HG03565 (cell line): Measurements from ENCODE around the gene CPM.
A peak's percentile ranks its signal among the peaks of the same experiment; 100 is the strongest.

ENCODE experiments used
- ATAC-seq: cut with Tn5 transposase; IDR thresholded peaks from one replicate; pipeline ENCODE4 v1.9.1; 2021; ENCODE audit warnings: mild to moderate bottlenecking, moderate library complexity; ENCODE audit not compliant: unreplicated experiment

The CPM gene

GRCh38 chr12:68932961-68933893, at the start of gene CPM:
TSS of gene CPM (minus strand) at chr12:68933171. CDS start at chr12:68932837, 334 bp downstream.
- peak; percentile 87 for ATAC-seq

DNA sequence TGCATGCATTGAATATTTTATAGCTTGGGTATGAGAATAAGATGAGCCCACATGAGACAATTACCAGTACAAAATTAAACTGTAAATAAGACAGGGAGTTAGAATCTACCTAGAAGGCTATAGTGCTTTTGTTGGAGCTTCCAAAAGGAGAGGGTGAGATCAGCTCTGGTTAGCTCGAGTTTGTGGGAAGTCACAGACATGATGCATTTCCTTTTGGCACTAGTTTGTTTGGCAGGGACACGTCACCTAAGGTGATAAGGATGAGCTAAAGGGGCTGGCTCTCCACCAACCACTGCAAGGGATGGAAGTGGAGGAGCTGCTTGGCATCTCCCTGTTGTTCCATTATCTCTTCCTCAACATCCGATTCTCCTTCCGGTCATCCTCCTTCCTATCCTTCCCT, 48.5 kb upstream of the CPM start:
- ATAC-seq: no peak

- ATAC-seq: no peak
These were observed 47.7 kb upstream of the CPM start for GRCh38 chr12:68980476-68981212.

DNA sequence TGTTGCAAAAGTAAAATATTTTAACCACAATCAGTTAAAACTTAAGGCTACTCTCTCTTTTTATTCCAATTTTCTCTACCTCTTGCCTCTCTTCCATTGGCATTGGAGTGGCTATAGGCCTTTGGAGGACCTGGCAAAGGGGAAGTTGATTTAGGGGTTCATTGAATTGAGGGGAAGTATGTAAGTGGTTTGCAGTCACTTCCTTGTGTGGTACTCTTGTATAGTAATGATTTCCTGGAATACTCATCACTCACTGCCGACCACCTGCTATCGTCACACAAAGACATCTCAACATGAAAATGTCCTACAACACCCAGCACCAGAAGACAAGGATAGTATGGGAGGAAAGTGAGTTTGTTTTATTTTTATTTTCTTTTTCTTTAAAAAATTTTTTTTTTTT, 45.7 kb upstream of the CPM start:
- no peak for ATAC-seq

GRCh38 chr12:68977909-68978610, 45.1 kb upstream of the CPM start:
- no peak for ATAC-seq

DNA sequence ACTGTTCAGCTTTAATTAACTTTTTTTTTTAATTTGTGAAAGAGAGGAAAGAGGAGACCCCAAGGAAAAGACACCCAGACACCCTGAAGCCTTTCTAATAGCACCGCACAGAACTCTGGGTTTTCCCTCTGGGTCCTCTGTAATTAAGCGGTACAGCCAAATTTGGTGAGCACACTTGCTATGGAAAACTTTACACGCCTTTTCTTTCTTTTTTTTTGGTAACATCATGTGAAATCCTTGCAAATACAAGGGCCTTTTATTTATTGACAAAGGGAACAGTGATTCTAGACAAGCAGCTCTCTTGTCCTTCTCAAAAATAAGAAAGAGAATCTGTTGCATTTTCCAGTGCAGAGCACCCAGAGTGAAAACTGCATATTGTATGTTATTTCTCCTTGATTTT, 44.4 kb upstream of the CPM start:
- no peak for ATAC-seq

DNA sequence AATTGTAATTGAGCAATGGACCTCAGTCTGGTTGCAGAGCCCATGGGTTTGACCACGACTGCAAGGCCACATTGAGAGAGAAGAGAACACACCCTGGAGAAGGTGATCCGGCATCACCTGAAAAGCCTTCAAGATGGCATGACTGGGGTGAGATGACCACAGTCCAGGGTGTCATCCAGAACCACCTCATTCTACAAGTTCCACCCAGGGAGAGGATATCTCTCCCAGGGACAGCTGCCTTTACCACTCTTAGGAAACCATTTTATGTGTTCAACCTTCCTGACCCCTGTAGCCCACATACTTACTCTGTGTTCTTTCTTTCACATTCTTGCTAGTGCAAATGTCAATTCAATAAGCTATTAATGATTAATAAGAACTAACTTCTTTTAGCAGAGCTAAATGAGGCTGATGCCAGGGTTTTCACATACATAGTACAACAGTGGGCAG, 43.4 kb upstream of the CPM start:
- no peak for ATAC-seq

DNA sequence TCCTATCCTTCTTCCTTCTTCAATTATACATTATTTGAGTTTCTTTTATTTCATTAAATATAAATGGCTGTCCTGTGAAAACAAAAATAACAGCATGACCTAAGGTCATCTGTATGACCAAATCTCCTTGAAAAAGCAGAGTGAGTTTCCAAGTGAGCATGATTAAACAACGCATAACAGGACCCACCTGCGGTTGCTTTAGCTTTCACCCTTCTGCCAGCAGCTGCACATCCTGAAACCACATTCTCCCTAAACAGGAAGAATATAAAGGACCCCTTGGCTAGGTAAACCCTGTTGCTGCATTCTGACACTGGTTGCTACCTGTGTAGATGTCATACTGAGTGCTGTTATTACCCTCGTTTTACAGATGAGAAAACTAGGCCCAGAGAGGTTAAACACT, 42.8 kb upstream of the CPM start:
- ATAC-seq: no peak

GRCh38 chr12:68972595-68972994, 39.6 kb upstream of the CPM start:
- ATAC-seq: no peak

DNA sequence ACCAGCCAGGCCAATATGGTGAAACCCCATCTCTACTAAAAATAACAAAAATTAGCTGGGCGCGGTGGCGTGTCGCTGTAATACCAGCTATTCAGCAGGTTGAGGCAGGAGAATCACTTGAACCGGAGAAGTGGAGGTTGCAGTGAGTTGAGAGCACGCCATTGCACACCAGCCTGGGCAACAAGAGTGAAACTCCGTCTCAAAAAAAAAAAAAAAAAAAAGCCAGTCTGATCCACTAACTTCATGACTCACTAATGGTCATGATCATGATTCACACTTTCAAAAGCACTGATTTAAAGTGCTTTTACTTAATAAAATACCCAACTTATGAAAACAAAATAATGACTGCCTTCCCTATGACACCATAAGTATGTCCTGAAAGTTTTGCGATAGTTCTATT, 38.4 kb upstream of the CPM start:
- ATAC-seq: no peak

DNA sequence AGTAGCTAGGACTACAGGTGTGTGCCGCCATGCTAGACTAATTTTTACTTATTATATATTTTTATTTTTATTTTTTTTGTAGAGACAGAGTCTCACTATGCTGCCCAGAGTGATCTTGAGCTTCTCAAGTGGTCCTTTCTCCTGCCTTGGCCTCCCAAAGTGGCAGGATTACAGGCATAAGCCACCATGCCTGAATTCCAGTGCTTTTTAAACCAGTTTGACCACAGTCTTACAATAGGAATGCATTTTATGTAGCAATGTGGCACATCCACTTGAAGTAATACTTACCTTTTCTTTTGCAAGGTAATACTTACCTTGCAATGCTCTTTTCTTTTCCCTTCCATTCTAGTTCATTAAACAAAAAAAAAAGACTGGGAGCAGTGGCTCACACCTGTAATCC, 38.0 kb upstream of the CPM start:
- ATAC-seq: no peak

GRCh38 chr12:68970306-68970705, 37.3 kb upstream of the CPM start:
- ATAC-seq: no peak

DNA sequence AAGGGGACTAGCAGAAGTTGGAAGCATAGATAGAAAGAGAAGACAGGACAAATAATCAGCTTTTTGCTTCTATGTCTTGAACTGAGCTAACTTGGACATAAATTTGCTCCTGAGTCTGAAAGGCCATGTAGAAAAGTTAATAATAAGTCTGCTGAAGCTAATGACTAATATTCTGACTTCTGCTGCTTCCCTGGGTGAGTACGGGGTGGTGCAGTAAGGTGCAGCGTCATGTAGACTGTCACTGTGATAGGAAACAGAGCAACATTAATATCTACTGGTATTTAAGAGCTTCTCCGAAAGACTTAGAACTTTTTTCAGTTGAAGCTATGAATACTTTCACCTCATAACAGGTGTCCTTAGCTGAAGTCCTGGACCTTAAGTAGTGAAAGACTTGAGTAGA, 34.1 kb upstream of the CPM start:
- no peak for ATAC-seq

GRCh38 chr12:68963856-68964745, 31.1 kb upstream of the CPM start:
- no peak for ATAC-seq

GRCh38 chr12:68962877-68963855, 30.2 kb upstream of the CPM start:
- ATAC-seq: no peak

DNA sequence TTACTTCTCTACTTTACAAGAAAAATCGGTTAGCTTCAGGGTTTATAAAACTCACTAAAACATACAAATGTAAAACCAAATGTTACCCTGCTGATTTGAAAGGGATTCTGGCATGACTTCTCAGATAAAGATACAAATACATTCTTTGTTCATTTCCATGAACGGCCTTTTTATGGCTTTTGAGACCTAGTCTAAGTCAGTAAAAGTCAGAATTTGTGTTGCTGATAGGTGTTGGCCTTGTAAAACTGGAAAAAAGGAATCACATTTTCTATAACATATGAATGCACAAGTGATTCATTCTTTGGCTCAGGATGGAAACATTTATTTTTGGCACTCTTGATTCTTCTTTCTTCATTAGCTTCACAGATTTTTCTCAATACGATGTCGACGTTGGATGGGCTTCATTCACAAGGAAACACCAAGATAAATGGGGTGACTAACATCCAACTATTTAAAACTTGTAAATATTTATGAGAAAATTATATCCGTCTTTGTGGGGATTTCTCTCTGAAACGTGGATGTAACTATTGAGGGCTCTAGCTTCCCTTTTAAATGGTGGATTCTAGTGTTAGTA, 27.0 kb upstream of the CPM start:
- no peak for ATAC-seq

DNA sequence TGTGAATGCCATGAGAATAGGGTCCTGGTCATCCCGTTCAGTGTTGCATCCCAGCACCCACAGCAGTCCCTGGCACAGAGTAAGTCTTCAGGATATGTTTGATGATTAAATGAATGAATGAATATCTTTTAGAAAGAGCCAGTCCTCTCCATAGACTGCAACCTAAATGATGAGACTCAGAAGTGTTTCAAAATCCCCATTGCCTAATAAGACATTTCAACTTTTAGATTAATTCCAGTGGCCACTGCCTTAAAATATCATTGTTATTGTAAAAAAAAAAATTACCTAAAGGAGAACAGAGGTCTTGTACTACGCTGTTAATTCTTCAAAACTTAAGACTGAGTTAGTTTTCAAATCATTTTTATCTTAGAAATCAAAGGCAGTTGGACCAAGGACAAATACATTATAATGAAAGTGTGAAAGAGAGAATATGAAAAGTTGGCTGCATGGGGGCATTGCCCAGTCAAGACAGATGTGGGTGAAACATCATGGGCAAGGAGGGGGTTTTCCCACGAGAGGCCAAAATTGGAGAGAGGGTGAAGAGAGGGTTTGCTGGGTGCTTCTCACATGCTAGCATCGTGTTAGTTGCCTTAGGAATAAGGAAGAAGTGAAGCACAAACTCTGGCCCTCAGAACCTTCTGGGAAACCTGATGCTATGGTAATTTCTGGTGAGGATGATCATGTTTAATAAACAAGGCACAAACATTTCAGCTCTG, 26.3 kb upstream of the CPM start:
- no peak for ATAC-seq

GRCh38 chr12:68958322-68958721, 25.4 kb upstream of the CPM start:
- ATAC-seq: peak; percentile 95
